H9 (cell line): ENCODE measurements around the gene EIF2S2. TPM values are rescaled to one million over a fixed set of nuclear protein-coding genes. Genes with fewer than 3 reads are reported as not detected.
A peak's percentile ranks its signal among the peaks of the same experiment; 100 is the strongest.

ENCODE experiments used
- DNase-seq: peaks from one replicate; pipeline ENCODE4 v3.0.0-alpha.2; 2017
- H2AFZ ChIP-seq: one replicate; pipeline ENCODE4 v1.6.1; 2013; ENCODE audit warnings: mild to moderate bottlenecking, low read length, control low read depth, moderate library complexity
- H2AK5ac ChIP-seq: 2 replicates; pipeline ENCODE4 v1.6.1; 2013; ENCODE audit warnings: low read length, control low read depth, mixed read lengths; ENCODE audit not compliant: insufficient read length
- H2BK120ac ChIP-seq: one replicate; pipeline ENCODE4 v1.6.1; 2013; ENCODE audit warnings: low read depth, mild to moderate bottlenecking, low read length, control low read depth, inconsistent platforms; ENCODE audit not compliant: poor library complexity, severe bottlenecking
- H2BK12ac ChIP-seq: 2 replicates; pipeline ENCODE4 v1.6.1; 2013; ENCODE audit warnings: low read length, control low read depth, mixed read lengths, low read depth; ENCODE audit not compliant: insufficient read length
- H2BK15ac ChIP-seq: 2 replicates; pipeline ENCODE4 v1.6.1; 2013; ENCODE audit warnings: low read depth, low read length, control low read depth
- H2BK20ac ChIP-seq: one replicate; pipeline ENCODE4 v1.6.1; 2013; ENCODE audit warnings: low read depth, mild to moderate bottlenecking, low read length, control low read depth, inconsistent platforms; ENCODE audit not compliant: poor library complexity, severe bottlenecking
- H2BK5ac ChIP-seq: 2 replicates; pipeline ENCODE4 v1.6.1; 2013; ENCODE audit warnings: low read length, control low read depth, mixed read lengths; ENCODE audit not compliant: insufficient read length
- H3K14ac ChIP-seq: 2 replicates; pipeline ENCODE4 v1.6.1; 2013; ENCODE audit warnings: low read length, control low read depth; ENCODE audit not compliant: insufficient read depth
- H3K18ac ChIP-seq: 2 replicates; pipeline ENCODE4 v1.6.1; 2013; ENCODE audit warnings: low read depth, mild to moderate bottlenecking, mixed read lengths, low read length, control low read depth; ENCODE audit not compliant: insufficient read length
- H3K23ac ChIP-seq: 2 replicates; pipeline ENCODE4 v1.6.1; 2013; ENCODE audit warnings: low read length, control low read depth, mixed read lengths, low read depth; ENCODE audit not compliant: insufficient read length
- H3K23me2 ChIP-seq: 2 replicates; pipeline ENCODE4 v1.6.1; 2013; ENCODE audit warnings: low read depth, mild to moderate bottlenecking, mixed read lengths, low read length, control low read depth; ENCODE audit not compliant: insufficient read length, poor library complexity, severe bottlenecking
- H3K27ac ChIP-seq: 2 replicates; pipeline ENCODE4 v1.5.1; 2013; ENCODE audit warnings: low read length, control low read depth, mixed read lengths, low read depth; ENCODE audit not compliant: insufficient read length
- H3K27me3 ChIP-seq: 2 replicates; pipeline ENCODE4 v1.6.1; 2013; ENCODE audit warnings: low read length, control low read depth, inconsistent platforms; ENCODE audit not compliant: insufficient read depth
- H3K4ac ChIP-seq: 2 replicates; pipeline ENCODE4 v1.6.1; 2013; ENCODE audit warnings: low read depth, mild to moderate bottlenecking, control low read depth, inconsistent platforms, low read length, moderate library complexity
- H3K4me1 ChIP-seq: 2 replicates; pipeline ENCODE4 v1.6.1; 2013; ENCODE audit warnings: low read length, control low read depth, inconsistent platforms; ENCODE audit not compliant: insufficient read depth
- H3K4me2 ChIP-seq: 2 replicates; pipeline ENCODE4 v1.6.1; 2013; ENCODE audit warnings: low read length, control low read depth, mixed read lengths; ENCODE audit not compliant: insufficient read length, insufficient read depth
- H3K56ac ChIP-seq: 2 replicates; pipeline ENCODE4 v1.6.1; 2013; ENCODE audit warnings: low read depth, mild to moderate bottlenecking, mixed read lengths, low read length, control low read depth; ENCODE audit not compliant: insufficient read length
- H3K79me1 ChIP-seq: 2 replicates; pipeline ENCODE4 v1.6.1; 2013; ENCODE audit warnings: low read depth, mild to moderate bottlenecking, moderate library complexity, low read length, control low read depth, inconsistent platforms; ENCODE audit not compliant: insufficient read depth, poor library complexity, severe bottlenecking
- H3K79me2 ChIP-seq: 2 replicates; pipeline ENCODE4 v1.6.1; 2013; ENCODE audit warnings: low read length, control low read depth, inconsistent platforms; ENCODE audit not compliant: insufficient read depth
- H3K9ac ChIP-seq: 2 replicates; pipeline ENCODE4 v1.6.1; 2013; ENCODE audit warnings: low read length, control low read depth, mixed read lengths; ENCODE audit not compliant: insufficient read length; ENCODE audit errors: extremely low read depth
- H3K9me3 ChIP-seq: one replicate; pipeline ENCODE4 v1.6.1; 2013; ENCODE audit warnings: low read depth, low read length, inconsistent platforms; ENCODE audit not compliant: control insufficient read depth
- H3T11ph ChIP-seq: one replicate; pipeline ENCODE4 v1.6.1; 2013; ENCODE audit warnings: mild to moderate bottlenecking, low read length, control low read depth, inconsistent platforms
- H4K20me1 ChIP-seq: one replicate; pipeline ENCODE4 v1.6.1; 2013; ENCODE audit not compliant: control insufficient read depth, insufficient read length, insufficient read depth
- H4K5ac ChIP-seq: 2 replicates; pipeline ENCODE4 v1.6.1; 2013; ENCODE audit warnings: low read depth, mild to moderate bottlenecking, mixed read lengths, low read length, control low read depth; ENCODE audit not compliant: insufficient read length
- H4K8ac ChIP-seq: replicated peaks from 2 replicates; pipeline ENCODE4 v1.6.1; 2013; ENCODE audit warnings: low read length, control low read depth, mixed read lengths, low read depth; ENCODE audit not compliant: insufficient read length
- H4K91ac ChIP-seq: 2 replicates; pipeline ENCODE4 v1.6.1; 2013; ENCODE audit warnings: low read depth, mild to moderate bottlenecking, moderate library complexity, mixed read lengths, low read length, control low read depth; ENCODE audit not compliant: insufficient read length
- H3K27ac Mint-ChIP-seq, 3 experiments: 2 replicates in 2 of 3; 3 replicates in 1 of 3; pipeline ENCODE4 v1.8.0; 2020 to 2021; ENCODE audit warnings: mixed read lengths in 3 of 3, mild to moderate bottlenecking in 1 of 3, moderate library complexity in 1 of 3
- H3K27me3 Mint-ChIP-seq: 2 replicates; pipeline ENCODE4 v1.8.0; 2021; ENCODE audit warnings: low read depth, mild to moderate bottlenecking, moderate library complexity, mixed read lengths
- H3K36me3 Mint-ChIP-seq, 3 experiments: 2 replicates in 2 of 3; 3 replicates in 1 of 3; pipeline ENCODE4 v1.8.0; 2020 to 2021; ENCODE audit warnings: low read depth in 3 of 3, mixed read lengths in 3 of 3; ENCODE audit not compliant: insufficient read depth in 1 of 3
- H3K4me1 Mint-ChIP-seq, 2 experiments: 2 replicates each; pipeline ENCODE4 v1.8.0; 2020; ENCODE audit warnings: mixed read lengths in 2 of 2
- H3K4me3 Mint-ChIP-seq, 2 experiments: 2 replicates in 1 of 2; 3 replicates in 1 of 2; pipeline ENCODE4 v1.8.0; 2020 to 2021; ENCODE audit warnings: mild to moderate bottlenecking in 2 of 2, mixed read lengths in 2 of 2, moderate library complexity in 1 of 2
- H3K9me3 Mint-ChIP-seq, 2 experiments: 2 replicates in 1 of 2; 3 replicates in 1 of 2; pipeline ENCODE4 v1.8.0; 2020; ENCODE audit warnings: mild to moderate bottlenecking in 2 of 2, mixed read lengths in 2 of 2, moderate library complexity in 1 of 2
- CTCF ChIP-seq: fragments of 200-600 bp; sonication (generic); conservative IDR thresholded peaks from 3 replicates; pipeline ENCODE4 v1.8.0; 2021; ENCODE audit warnings: antibody characterized with exemption, mild to moderate bottlenecking
- WGBS: extraction: QIAGEN DNeasy Blood & Tissue Kit; methylation state at CpG from one replicate; pipeline ENCODE4 v1.1.7; 2013; ENCODE audit warnings: missing lambda C conversion rate, low lambda C conversion rate, mixed read lengths; ENCODE audit not compliant: insufficient read length; ENCODE audit errors: extremely low coverage; 5-methylcytosine and 5-hydroxymethylcytosine counted together
- total RNA-seq: library from RNA; stranded (reverse); gene quantifications from 2 replicates; pipeline ENCODE4 v1.2.1, GENCODE V29; 2021

EIF2S2 gene
- total RNA-seq, 1 experiment from 2014 or later: 188 TPM

DNA sequence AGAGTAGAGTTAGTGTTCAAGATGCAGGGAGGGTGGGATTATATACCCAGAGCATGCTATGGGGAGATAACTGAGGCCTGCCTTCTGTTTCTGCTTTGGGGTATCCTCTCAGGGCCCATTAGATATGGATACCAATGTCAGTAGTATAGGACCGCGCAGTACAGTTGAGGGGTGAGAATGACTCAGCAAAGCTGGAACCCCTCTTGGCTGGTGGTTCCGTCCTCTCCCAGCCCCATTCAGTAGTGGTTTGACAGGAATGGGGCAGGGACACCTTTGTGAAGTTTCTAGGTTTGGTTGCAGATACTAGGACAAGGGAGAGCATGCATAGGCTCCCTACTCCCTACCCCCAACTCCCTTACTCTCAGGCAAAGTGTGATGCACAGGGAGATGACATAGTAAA, 47.8 kb downstream of the EIF2S2 start:
- Mint-ChIP-seq H3K9me3 (no peaks in the 10 kb centered on the region), H3K27ac (peak overlapping the region in 1 of 3 experiments; percentile 63; a peak in 3 of 7 replicates), H3K36me3 (peaks cover 0 to 2% (median 2%) of the 10 kb centered on the region in 3 experiments; a peak in 2 of 7 replicates), H3K4me1 (peaks cover 29 to 33% of the 10 kb centered on the region in 2 experiments), H3K4me3 (no peak overlapping the region), H3K27me3 (no peaks in the 10 kb centered on the region)
- Histone ChIP-seq H3K18ac (no peak overlapping the region), H3K14ac (no peak overlapping the region), H3K56ac (no peak overlapping the region), H3K23ac (no peak overlapping the region), H3K79me1 (no peaks in the 10 kb centered on the region), H4K91ac (no peak overlapping the region), H2BK20ac (no peak overlapping the region), H3K27ac (no peak overlapping the region), H2BK5ac (no peak overlapping the region), H3K4me1 (no peaks in the 10 kb centered on the region), H3K9ac (no peak overlapping the region), H2BK120ac (no peak overlapping the region), H4K5ac (no peak overlapping the region), H3K4ac (no peak overlapping the region), H2AFZ (no peak overlapping the region), H4K20me1 (no peaks in the 10 kb centered on the region), H2BK15ac (no peak overlapping the region), H3K9me3 (no peaks in the 10 kb centered on the region), H3K27me3 (no peaks in the 10 kb centered on the region), H2BK12ac (no peak overlapping the region), H3T11ph (no peak overlapping the region), H3K79me2 (no peaks in the 10 kb centered on the region; the same call in 1 of the 2 replicates), H2AK5ac (no peak overlapping the region), H3K23me2 (no peaks in the 10 kb centered on the region), H4K8ac (no peak overlapping the region), H3K4me2 (no peak overlapping the region)
- TF ChIP-seq CTCF: no peak
- WGBS: no CpG with 5 or more reads among the region's 3 CpGs
- no peak for DNase-seq
